ENCODE data around the gene TMEM164. TPM values are rescaled to one million over a fixed set of nuclear protein-coding genes. Genes with fewer than 3 reads are reported as not detected.
A peak's percentile ranks its signal among the peaks of the same experiment; 100 is the strongest.

The TMEM164 gene
- polyA plus RNA-seq, 1 donor (not counting 4 experiments of a cell fraction or from before 2014, with no cell fraction given), result 15.3 TPM

DNA sequence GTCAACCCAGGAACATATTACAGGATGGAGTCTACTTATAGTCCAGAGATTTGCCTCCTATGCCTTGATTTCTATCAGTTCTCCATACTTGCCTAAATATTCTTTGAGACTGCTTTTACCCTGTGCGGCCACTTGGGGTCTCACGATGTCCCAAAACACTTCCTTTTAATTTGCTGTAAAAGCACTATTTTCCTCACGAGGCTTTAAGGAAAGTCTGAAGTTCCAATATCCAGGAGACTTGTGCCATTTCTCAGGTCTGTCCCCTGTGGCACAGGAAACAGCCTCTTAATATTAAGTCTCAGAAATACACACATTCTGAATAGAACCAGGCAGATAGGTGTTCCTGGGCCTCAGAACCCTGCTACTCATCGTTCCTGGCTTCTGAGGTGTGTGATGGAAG lies 142.9 kb downstream of the TMEM164 start:
- Histone ChIP-seq H3K4me1 (ENCODE audit: control insufficient read depth, extremely low read depth, insufficient read depth, low read length) (peaks cover 34% of the 10 kb centered on the region), H2AFZ (ENCODE audit: control insufficient read depth, low read length) (no peak overlapping the region), H3K79me2 (ENCODE audit: control insufficient read depth, insufficient read depth, low read length) (no peaks in the 10 kb centered on the region), H3K27me3 (ENCODE audit: control insufficient read depth, extremely low read depth, insufficient read depth, low read length) (no peaks in the 10 kb centered on the region), H3K9me3 (ENCODE audit: control insufficient read depth, low read depth, low read length) (no peaks in the 10 kb centered on the region), H3K36me3 (ENCODE audit: control insufficient read depth in 2 of 2, extremely low read depth in 1 of 2, insufficient read depth in 2 of 2, low read length in 2 of 2) (no peaks in the 10 kb centered on the region), H3K9ac (ENCODE audit: control insufficient read depth, extremely low read depth, insufficient read depth, low read length) (no peak overlapping the region), H4K20me1 (ENCODE audit: control insufficient read depth, extremely low read depth, insufficient read depth, low read length) (no peaks in the 10 kb centered on the region), H3K9me1 (ENCODE audit: control insufficient read depth, extremely low read depth, insufficient read depth, low read length) (no peaks in the 10 kb centered on the region), H3K4me2 (ENCODE audit: control insufficient read depth, extremely low read depth, insufficient read depth, low read depth, low read length) (no peak overlapping the region), H3K4me3 (ENCODE audit: control insufficient read depth in 2 of 3, extremely low read depth in 1 of 3, insufficient read depth in 2 of 3, low read depth in 1 of 3, low read length in 3 of 3) (no peak overlapping the region), H3K27ac (ENCODE audit: control insufficient read depth, insufficient read depth, low read length) (no peak overlapping the region)
- TF ChIP-seq EZH2 (IDR thresholded peaks at IDR 0.05; ENCODE audit: low read length), result no peak
- TF ChIP-seq, protein P1, sequence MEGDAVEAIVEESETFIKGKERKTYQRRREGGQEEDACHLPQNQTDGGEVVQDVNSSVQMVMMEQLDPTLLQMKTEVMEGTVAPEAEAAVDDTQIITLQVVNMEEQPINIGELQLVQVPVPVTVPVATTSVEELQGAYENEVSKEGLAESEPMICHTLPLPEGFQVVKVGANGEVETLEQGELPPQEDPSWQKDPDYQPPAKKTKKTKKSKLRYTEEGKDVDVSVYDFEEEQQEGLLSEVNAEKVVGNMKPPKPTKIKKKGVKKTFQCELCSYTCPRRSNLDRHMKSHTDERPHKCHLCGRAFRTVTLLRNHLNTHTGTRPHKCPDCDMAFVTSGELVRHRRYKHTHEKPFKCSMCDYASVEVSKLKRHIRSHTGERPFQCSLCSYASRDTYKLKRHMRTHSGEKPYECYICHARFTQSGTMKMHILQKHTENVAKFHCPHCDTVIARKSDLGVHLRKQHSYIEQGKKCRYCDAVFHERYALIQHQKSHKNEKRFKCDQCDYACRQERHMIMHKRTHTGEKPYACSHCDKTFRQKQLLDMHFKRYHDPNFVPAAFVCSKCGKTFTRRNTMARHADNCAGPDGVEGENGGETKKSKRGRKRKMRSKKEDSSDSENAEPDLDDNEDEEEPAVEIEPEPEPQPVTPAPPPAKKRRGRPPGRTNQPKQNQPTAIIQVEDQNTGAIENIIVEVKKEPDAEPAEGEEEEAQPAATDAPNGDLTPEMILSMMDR (optimal IDR thresholded peaks at IDR 0.05 in 1 of 3, IDR thresholded peaks at IDR 0.05 in 1 of 3, conservative IDR thresholded peaks at IDR 0.05 in 1 of 3; ENCODE audit: extremely low read depth in 1 of 3, insufficient read depth in 2 of 3, low read length in 3 of 3), result peak; percentile 38 to 55 (median 52)
- dilution Hi-C loops (cut with MboI; ENCODE audit: extremely low pct_ligation_motif_present, low sequenced_read_pairs), result no loop called here
- FAIRE-seq, result peak; percentile 49
- DNase-seq (ENCODE audit: low read depth, low spot score), result no peak

DNA sequence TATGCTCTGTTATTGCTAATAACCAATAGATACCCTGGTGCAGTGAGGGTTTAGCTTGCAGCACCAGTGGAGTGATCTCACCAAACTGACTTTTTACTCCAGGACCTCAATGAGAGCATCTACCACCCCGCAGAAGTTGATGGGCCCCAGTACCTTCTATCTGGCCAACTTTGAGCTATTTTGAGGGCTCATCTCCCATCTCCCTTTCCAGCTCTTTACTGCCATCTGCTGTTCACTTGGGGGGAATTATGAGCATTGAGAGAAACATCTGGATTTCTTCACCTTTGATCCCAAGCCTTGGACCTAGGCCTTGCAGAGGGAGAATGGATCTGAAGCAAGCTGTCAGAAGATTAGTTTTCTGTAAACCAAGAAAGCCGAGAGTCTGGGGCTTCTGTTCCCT lies 143.6 kb downstream of the TMEM164 start:
- TF ChIP-seq EZH2 (IDR thresholded peaks at IDR 0.05; ENCODE audit: low read length), result no peak
- TF ChIP-seq, protein P1 (optimal IDR thresholded peaks at IDR 0.05 in 1 of 3, IDR thresholded peaks at IDR 0.05 in 1 of 3, conservative IDR thresholded peaks at IDR 0.05 in 1 of 3; ENCODE audit: extremely low read depth in 1 of 3, insufficient read depth in 2 of 3, low read length in 3 of 3), result peak; percentile 60 to 74 (median 69)
- Histone ChIP-seq H3K27ac (ENCODE audit: control insufficient read depth, insufficient read depth, low read length) (no peak overlapping the region), H3K9me3 (ENCODE audit: control insufficient read depth, low read depth, low read length) (no peaks in the 10 kb centered on the region), H3K79me2 (ENCODE audit: control insufficient read depth, insufficient read depth, low read length) (no peaks in the 10 kb centered on the region), H4K20me1 (ENCODE audit: control insufficient read depth, extremely low read depth, insufficient read depth, low read length) (no peaks in the 10 kb centered on the region), H3K27me3 (ENCODE audit: control insufficient read depth, extremely low read depth, insufficient read depth, low read length) (no peaks in the 10 kb centered on the region), H3K4me2 (ENCODE audit: control insufficient read depth, extremely low read depth, insufficient read depth, low read depth, low read length) (no peak overlapping the region), H3K9me1 (ENCODE audit: control insufficient read depth, extremely low read depth, insufficient read depth, low read length) (no peaks in the 10 kb centered on the region), H3K36me3 (ENCODE audit: control insufficient read depth in 2 of 2, extremely low read depth in 1 of 2, insufficient read depth in 2 of 2, low read length in 2 of 2) (no peaks in the 10 kb centered on the region), H2AFZ (ENCODE audit: control insufficient read depth, low read length) (no peak overlapping the region), H3K4me1 (ENCODE audit: control insufficient read depth, extremely low read depth, insufficient read depth, low read length) (peaks cover 34% of the 10 kb centered on the region), H3K4me3 (ENCODE audit: control insufficient read depth in 2 of 3, extremely low read depth in 1 of 3, insufficient read depth in 2 of 3, low read depth in 1 of 3, low read length in 3 of 3) (no peak overlapping the region), H3K9ac (ENCODE audit: control insufficient read depth, extremely low read depth, insufficient read depth, low read length) (no peak overlapping the region)
- DNase-seq (ENCODE audit: low read depth, low spot score) (no peak), FAIRE-seq (peak; percentile 56)
- dilution Hi-C loops (cut with MboI; ENCODE audit: extremely low pct_ligation_motif_present, low sequenced_read_pairs), result no loop called here
